KOPT-K1 (cell line): ENCODE measurements around the gene MYLK.

Experiments
- H3K27ac ChIP-seq: fragments of 200-600 bp; sonication (generic); 2 replicates; pipeline ENCODE4 v1.5.1; 2016; ENCODE audit warnings: antibody characterized with exemption, mild to moderate bottlenecking, low read depth, low read length; ENCODE audit not compliant: poor library complexity, severe bottlenecking
- H3K36me3 ChIP-seq: fragments of 200-600 bp; sonication (generic); 2 replicates; pipeline ENCODE4 v1.5.1; 2017; ENCODE audit warnings: antibody characterized with exemption, mild to moderate bottlenecking, low read length, moderate library complexity; ENCODE audit not compliant: insufficient read depth
- H3K9me3 ChIP-seq: fragments of 200-600 bp; sonication (generic); 2 replicates; pipeline ENCODE4 v1.5.1; 2017; ENCODE audit warnings: antibody characterized with exemption, low read length, mild to moderate bottlenecking; ENCODE audit not compliant: insufficient read depth, poor library complexity, severe bottlenecking

Gene MYLK

DNA sequence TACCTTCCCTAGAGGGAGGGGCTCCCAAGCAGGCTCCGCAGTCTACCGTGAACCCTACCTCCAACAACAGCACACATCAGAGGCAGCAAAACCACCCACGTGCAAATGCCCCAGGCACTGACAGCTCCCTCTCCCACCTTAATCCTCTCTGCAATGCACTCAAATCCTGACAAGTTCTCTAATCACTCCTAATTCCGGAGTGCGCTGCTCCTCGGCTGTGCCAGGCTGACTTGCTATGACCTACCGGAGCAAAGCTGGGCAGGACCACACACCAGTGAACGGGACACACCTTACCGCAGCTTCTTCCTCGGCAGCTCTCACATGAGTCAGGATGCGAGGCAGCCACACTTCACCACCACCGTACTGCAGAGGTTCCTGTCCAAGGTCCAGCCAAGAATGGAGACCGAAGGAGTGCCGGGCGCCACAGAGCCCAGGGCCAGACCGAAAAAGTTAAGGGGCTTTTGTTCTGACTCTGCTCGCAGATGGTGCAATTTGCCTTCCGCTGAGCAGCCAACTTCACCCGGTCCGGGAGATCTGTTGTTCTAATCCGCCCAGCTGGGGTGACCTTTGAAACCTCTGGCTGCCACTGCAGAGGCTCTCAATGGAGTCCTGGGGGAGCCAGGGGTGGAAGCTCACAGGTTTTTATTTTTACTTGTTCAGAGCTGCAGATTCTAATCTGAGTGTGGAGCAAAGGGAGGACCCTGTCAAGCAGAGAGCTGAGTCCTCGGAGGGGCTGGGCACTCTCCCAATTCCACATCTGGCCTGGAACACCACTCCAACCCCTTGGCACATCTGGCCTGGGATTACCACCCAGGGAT, 84.4 kb downstream of the MYLK start:
- Histone ChIP-seq H3K27ac (no peak overlapping the region), H3K36me3 (no peaks in the 10 kb centered on the region), H3K9me3 (no peaks in the 10 kb centered on the region)

DNA sequence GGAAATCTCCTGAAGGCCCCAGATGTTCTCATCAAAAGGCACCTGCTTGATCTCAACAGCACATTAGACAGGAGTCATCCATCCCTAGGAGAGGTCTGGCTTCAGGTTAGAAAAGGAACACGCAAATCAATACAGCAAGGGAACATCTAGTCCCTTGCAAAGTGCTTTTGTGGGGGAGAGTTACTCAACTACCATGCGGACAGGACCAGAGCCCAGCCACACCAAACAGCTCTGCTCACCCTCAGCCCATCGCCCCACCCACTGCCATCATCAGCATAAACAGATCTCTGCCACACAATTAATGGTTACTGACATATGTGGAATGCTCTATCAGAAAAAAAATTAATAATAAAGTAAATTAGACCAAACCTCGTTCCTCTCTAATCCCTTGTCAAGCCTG, 85.6 kb downstream of the MYLK start:
- Histone ChIP-seq H3K27ac (no peak overlapping the region), H3K36me3 (no peaks in the 10 kb centered on the region), H3K9me3 (no peaks in the 10 kb centered on the region)

DNA sequence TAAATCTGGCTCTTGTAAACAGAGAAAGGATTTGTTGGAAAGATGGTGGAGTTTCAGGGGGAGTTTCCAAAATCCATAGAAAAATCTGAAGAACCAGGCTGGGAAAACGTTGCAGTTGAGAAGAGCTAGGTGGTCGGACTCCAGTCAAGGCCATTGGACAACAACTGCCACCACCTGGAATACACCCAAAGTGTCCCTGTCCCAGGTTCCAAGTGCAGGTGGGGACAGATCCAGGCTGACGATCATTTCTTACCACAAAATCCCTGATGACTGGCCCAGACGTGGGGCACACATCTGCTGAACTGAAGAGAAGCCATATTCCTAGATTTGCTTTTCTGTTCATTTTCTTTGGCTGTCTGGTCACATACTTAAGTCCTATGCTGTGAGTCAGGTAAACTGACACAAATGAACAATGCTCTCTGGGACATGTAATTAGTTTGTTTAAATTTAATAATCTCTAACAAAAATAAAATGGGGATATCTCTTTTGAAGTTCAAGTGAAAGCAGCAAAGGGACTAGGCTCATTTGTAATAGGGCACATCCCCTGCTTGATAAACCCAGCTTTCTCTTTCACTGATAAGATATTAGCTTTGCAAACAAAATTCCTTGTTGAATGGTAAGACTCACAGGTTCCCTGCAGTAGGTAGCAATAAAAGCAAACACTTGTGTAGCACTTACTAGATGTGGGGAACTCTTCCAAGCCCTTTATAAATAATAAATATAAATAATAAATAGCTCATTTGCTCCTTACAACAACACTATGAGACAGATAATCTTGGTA, 88.5 kb downstream of the MYLK start:
- no peak overlapping the region for H3K27ac ChIP-seq
- no peaks in the 10 kb centered on the region for H3K9me3 ChIP-seq

DNA sequence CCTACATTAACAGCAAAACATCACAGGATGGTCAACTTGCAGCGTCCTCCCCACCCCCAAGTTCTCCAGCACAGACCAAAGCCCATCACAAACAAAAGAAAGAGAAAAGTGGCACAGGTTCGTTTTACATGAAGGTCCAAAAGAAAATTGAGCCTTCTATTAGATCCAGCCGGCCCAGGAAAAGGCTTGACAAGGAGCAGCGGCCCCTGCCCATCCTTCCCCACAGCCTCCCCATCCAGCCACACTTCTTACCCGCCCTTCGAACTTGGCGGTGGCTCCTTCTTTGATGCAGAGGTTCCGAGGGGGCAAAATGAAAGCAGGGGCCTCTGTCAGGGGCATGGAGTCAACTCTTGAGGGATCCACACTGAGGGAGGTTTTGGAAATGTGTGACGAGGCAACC, 90.7 kb downstream of the MYLK start:
- H3K36me3 ChIP-seq, result no peaks in the 10 kb centered on the region
- H3K9me3 ChIP-seq, result no peaks in the 10 kb centered on the region
- H3K27ac ChIP-seq, result no peak overlapping the region

More for the DNA sequence above, 88.5 kb downstream of the MYLK start:
- H3K36me3 ChIP-seq, result no peaks in the 10 kb centered on the region

DNA sequence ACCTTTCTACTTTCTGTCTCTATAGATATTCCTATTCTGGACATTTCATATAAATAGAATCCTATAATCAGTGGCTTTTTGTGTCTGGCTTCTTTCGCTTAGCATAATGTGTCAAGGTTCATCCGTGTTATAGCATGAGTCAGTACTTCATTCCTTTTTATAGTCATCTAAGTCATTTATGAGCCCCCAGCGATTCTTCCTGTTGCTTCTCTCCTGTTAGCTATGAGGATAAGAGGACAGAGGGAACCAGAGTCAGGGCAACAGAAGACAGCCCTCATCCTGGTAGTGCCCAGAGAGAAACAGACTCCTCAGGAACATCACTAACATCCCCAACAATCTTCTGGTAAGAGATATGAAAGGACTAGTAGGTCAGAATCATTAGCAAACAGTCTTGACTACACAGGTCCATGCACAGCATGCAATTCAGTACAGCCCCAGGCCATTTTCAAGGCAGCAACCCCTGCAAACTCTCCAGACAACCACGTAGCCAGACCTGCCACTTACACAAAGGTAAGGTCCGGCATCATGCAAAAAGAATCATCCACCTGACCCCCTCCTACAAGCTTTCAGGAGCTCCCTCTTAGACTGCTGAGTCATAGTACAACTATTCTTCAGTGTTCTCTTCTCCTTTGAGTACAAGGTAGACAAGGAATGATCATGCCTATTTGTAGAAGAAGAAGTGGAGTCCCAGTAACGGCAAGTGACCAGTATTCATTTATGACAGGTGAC, 91.5 kb downstream of the MYLK start:
- Histone ChIP-seq H3K27ac (no peak overlapping the region), H3K9me3 (no peaks in the 10 kb centered on the region), H3K36me3 (no peaks in the 10 kb centered on the region)

DNA sequence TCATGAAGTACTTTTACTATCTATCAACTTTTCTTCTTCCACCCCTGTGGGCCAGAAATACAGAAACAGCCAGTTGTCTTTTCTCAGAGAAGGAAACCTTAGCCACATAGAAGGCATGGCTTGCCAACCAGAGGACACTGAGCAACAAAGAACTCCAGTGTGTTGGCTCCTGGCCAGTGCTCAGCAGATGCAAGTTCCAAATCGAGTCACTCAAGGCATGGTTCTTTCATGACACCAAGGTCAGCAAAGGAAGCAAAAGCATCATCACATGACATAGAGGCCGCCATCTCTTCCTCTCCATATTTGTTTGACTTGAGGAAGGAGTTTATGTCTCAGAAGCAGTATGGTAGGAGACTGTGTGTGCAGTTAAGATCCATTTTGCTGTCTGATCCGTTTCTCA, 92.2 kb downstream of the MYLK start:
- Histone ChIP-seq H3K9me3 (no peaks in the 10 kb centered on the region), H3K27ac (no peak overlapping the region), H3K36me3 (no peaks in the 10 kb centered on the region)

DNA sequence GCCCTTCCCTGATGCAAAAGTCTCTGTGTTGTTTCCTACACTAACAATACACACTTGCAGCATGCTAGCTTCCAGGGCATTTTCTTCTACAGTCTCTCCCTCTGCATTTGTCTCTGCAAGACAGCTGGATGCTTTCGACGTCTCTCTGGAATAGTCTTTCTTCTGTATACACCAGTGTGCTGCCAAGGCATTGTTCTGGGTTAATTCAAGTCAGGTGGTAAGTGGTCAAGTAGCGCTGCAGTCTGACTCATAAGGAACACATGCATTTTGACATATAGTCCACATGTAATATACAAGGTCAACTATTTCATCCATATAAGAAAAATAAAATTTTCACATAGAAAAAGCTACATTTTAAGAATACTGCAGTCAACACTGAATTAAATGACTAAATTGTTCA, 92.7 kb downstream of the MYLK start:
- Histone ChIP-seq H3K9me3 (no peaks in the 10 kb centered on the region), H3K36me3 (no peaks in the 10 kb centered on the region), H3K27ac (no peak overlapping the region)

DNA sequence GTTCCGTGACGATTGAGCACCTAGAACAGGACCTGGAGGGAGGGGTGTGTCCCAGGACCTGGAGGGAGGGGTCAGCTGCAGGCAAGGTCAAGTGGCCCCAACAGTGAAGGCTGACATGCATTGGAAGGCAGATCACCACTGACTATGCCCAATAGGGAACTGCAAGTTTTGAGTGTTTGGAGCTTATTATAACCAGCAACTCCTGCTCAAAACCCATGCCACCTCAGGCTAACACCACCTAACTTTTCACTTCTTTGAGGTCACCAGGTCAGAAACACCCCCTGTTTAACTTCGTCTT, 93.1 kb downstream of the MYLK start:
- Histone ChIP-seq H3K9me3 (no peaks in the 10 kb centered on the region), H3K36me3 (no peaks in the 10 kb centered on the region), H3K27ac (no peak overlapping the region)

DNA sequence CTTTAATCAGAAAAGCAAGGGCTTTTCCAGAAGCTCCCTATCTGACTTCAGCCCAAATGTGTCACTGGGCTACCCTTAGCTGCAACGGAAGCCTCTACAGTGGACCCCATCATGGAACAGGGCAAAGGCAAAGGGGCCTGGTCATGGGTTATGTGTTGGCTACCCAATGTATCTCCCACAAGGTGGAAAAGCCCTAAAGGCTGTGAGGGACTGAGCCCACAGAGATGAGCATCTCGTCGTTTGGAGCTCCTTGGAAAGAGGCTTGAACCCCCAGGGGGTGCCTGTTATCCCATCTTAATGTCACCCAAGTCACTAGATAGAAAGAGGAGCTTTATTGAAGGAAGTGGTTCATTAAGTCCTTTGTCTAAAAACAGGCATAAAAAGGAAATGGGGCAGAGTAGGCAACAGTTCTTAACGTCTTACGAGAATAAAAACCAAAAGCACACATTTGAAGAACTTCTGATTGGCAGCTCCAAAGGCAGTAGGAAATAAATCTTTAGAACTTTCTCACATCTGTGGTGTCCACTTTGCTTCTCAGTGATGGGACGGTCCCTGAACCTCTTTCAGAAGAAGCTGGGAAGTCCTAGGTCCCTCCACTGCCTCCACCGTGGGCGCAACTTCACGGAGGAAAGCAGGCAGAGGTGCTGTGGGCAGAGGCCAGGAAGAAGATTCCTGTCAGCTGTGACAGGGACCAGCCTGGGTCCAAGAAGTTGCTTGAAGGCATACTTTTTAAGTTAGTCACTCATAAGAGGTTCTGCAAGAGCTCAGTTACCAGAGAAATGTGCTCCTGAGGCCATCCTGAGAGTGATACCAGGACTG, 93.7 kb downstream of the MYLK start:
- Histone ChIP-seq H3K9me3 (no peaks in the 10 kb centered on the region), H3K36me3 (no peaks in the 10 kb centered on the region), H3K27ac (no peak overlapping the region)

DNA sequence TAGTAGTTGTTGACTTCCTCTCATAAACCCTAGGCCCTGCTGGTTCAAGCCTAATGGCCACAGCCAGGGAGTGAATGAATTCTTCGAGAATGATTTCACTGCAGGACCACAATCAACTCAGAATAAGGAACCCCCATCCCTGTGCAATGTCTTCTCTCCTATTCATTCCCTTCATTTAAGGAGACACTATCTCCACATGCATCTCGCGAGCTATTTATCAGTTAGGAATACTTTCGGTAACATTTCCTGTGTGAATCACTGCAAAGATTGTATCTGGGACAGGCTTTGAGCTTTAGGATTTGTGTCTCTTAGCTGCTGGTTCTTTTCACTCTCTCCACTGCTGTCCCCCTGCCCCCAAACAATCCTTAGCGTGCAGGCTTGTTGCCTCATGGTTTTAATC, 94.4 kb downstream of the MYLK start:
- no peak overlapping the region for H3K27ac ChIP-seq
- H3K9me3 ChIP-seq, result no peaks in the 10 kb centered on the region
- H3K36me3 ChIP-seq, result no peaks in the 10 kb centered on the region

DNA sequence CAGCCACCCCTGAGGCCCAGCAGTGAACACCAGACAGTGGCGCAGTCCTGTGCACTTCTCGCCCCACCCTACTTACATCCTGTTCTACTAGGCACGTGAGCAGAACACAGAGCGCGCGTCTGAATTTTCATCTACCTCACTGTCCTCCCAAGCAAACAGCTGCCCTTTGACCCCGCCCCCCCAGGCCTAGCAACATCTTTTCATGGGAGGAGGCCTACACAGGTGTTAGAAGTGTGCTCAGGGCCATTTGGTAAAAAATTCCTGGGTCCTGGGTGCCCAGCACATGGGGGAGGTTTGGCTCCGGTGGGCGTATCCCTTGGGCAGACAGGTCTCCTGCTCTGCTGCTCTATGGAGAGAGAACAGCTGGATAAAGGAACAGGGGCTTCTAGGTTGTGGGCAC, 95.0 kb downstream of the MYLK start:
- Histone ChIP-seq H3K27ac (no peak overlapping the region), H3K9me3 (no peaks in the 10 kb centered on the region), H3K36me3 (no peaks in the 10 kb centered on the region)

DNA sequence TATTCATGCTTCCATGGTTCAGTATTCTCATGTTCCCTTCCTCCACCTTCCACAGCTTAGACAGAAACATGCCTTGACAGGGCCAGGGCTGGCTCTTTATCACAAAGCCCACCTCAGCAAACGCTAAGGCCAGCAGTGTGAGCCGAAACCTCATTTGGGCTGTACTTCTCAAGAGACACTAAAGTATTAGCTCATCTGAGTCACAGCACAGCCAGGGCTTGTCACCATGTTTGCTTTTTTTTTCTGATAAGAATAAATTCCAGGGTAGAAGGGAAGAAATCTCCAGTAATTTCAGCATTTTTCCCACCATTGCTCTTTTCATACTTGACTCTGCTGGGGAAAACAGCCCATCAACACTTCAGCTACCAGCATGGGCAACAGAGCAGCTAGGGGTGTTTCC, 95.4 kb downstream of the MYLK start:
- H3K27ac ChIP-seq, result no peak overlapping the region
- no peaks in the 10 kb centered on the region for H3K36me3 ChIP-seq
- no peaks in the 10 kb centered on the region for H3K9me3 ChIP-seq

DNA sequence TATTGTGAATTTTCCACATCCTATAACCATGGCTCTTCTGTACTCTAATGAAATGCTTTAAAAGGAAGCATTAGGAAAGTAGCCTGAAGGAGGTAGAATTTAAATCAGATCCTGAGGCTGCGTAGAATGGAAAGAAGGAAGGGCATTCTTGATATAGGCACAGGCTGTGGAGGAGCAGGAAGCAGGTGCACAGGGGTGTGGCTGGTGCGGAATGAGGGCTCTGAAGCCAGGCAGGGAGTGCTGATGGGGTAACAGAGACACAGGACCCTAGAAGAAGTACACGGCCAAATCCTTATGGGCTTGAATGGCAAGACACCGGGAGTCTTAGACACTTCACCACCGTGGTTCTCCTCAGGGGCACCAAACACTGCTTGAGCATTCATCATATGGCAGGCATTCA, 97.0 kb downstream of the MYLK start:
- no peak overlapping the region for H3K27ac ChIP-seq
- no peaks in the 10 kb centered on the region for H3K9me3 ChIP-seq
- H3K36me3 ChIP-seq, result no peaks in the 10 kb centered on the region

DNA sequence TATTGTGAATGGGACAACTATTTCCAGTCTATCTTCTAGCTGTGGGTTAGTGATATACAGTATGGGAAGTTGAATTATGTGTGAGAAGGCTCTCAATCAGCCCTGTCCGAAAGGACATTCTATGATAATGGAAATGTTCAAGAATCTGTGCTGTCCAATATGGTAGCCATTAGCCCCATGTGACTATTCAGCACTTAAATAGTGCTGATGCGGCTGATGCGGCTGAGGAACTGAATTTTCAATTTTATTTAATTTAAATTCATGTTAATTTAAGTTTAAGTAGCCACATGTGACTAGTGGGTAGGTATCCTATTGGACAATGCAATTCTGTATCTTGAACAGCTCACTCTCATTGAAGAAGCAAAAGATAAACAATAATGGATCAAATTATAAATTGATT, 98.5 kb downstream of the MYLK start:
- Histone ChIP-seq H3K36me3 (no peaks in the 10 kb centered on the region), H3K27ac (no peak overlapping the region)

DNA sequence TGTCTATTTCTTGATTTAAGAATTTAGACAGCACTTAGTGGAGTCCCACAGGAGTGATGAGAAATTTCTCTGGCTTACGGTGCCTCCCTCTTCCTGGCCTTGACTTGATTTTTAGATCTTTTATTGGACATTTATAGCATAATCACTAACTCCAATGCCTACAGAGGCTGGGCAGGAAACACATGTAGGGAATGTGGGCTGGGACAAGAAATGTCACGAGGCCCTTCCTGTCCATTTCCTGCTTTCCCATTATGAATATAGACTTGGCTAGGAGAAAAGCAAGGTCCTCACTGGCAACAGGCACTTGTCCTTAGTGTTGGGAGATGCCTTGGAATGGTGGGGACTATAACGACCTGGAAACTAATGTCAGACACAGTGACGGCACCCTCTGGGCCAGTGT, 100.3 kb downstream of the MYLK start:
- Histone ChIP-seq H3K27ac (no peak overlapping the region), H3K36me3 (no peaks in the 10 kb centered on the region), H3K9me3 (no peaks in the 10 kb centered on the region)

More for the DNA sequence above, 98.5 kb downstream of the MYLK start:
- H3K9me3 ChIP-seq, result no peaks in the 10 kb centered on the region
